ENCODE results near the gene SMIM20.

SMIM20 gene

DNA sequence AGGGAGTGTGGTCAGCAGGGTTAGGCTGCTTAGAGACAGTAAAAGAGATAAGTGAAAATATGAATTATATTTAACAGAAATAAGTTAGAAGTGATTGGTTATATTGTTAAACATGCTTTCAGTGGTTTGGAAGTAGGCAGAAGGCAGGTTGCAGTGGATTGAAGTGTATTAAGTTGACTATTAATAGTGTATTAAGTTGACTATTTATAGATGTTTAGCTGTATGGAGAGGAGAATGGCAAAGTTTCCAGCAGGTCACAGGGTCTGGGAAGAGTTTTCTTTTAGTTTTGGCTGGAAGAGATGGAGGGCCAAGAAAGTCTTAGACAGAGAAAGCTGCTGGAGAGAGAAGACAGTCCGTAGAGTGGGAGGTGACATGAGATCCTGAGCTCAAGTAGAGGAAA is 7.9 kb downstream of the SMIM20 start:
- H3K27ac ChIP-seq: no peak overlapping the region
- no peak for TF ChIP-seq CTCF (conservative IDR thresholded peaks at IDR 0.05)

DNA sequence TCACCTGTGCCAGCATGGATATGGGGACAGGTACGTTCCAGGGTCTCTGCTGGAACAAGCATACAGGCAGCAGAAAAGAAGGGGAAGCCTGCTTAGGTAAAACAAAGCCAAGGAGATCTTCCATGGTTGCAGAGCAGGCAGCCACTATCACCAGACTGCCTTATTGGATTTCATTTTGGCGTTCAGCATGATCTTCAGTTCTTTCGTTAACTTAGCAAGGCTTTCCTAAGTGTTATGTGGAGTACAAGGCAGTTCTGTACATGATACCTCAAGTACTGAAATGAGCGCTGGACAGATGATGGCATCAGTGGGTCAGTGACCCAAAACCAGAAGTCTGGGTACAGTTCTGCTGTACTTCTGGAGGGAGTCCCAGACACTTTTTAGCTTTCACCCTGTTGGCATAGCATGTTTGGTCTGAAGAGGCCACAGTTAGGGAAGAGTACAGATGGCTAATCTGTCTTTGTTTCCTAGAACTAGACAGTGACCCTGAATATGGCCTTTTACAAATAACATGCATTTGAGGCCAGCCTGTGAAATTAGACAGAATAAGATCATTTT is 8.9 kb downstream of the SMIM20 start:
- no peak for TF ChIP-seq CTCF (conservative IDR thresholded peaks at IDR 0.05)
- H3K27ac ChIP-seq: no peak overlapping the region

DNA sequence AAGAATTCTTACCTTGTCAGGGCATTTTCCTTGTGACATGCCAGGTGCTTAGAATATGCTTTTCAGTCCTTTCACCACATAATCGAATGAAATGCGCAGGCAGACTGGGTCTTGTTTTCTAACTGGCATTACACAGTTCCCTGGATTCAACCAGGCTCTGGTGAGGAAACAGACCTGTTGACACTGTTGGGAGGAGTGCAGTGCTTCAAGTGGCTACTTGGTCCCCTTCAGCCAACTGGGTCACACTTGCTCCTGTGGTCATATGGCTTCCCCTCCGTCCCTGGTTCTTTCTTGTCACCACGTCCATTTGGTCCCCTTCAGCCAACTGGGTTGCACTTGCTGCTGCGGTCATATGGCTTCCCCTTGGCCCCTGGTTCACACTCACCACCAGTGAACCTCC is 9.7 kb downstream of the SMIM20 start:
- no peak for TF ChIP-seq CTCF (conservative IDR thresholded peaks at IDR 0.05)
- no peak overlapping the region for H3K27ac ChIP-seq

DNA sequence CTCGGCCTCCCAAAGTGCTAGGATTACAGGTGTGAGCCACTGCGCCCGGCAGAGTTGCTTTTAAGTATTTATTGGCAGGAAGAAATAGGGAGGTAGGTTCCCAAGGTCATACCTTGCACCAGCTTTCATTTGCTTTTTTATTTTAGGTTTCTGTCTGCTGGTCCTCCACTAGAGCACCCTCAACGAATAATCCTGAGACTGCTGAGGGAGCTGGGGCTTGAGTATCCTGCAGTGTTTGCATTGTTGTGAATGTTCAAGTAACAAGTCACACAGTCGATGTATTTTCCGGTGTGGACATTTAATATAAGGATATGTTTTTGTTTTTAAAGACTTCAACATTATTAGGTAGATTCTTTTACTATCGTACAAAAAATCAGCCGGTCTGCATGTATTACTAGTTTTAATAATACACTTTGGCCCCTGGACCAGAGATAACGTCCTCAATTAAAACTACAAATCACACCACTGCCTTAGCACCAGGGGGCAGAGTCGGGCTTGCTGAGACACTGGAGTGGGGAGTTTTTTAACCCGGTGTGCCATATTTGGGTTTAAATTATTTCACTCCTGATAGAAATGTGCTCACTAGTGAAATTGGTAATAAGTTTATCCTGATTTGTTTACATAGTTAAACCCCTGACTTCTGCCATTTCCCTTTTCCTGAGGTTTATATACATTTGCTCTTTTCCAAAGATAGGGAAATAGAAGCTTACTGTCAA is 11.6 kb downstream of the SMIM20 start:
- peak; percentile 70 for TF ChIP-seq CTCF (conservative IDR thresholded peaks at IDR 0.05)
- H3K27ac ChIP-seq: no peak overlapping the region

DNA sequence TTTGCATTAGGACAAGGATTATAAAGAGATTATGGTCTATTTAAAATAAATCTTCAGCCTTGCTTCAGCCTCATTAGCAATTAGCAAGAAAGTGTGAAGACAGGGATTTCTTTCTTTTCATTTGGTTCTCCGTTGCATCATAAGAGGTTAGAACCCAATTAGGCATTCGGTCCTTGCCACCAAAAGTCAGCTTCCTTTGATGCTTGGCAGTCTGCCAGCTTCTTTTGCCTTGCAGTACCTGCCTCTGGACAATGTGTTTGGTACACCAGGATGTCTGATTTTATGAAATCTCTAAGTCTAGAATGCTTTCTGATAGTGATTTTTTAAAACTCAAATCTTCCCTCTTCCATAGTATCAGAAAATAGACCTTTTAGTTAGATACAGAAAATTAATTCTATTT is 12.4 kb downstream of the SMIM20 start:
- H3K27ac ChIP-seq: no peak overlapping the region
- no peak for TF ChIP-seq CTCF (conservative IDR thresholded peaks at IDR 0.05)

DNA sequence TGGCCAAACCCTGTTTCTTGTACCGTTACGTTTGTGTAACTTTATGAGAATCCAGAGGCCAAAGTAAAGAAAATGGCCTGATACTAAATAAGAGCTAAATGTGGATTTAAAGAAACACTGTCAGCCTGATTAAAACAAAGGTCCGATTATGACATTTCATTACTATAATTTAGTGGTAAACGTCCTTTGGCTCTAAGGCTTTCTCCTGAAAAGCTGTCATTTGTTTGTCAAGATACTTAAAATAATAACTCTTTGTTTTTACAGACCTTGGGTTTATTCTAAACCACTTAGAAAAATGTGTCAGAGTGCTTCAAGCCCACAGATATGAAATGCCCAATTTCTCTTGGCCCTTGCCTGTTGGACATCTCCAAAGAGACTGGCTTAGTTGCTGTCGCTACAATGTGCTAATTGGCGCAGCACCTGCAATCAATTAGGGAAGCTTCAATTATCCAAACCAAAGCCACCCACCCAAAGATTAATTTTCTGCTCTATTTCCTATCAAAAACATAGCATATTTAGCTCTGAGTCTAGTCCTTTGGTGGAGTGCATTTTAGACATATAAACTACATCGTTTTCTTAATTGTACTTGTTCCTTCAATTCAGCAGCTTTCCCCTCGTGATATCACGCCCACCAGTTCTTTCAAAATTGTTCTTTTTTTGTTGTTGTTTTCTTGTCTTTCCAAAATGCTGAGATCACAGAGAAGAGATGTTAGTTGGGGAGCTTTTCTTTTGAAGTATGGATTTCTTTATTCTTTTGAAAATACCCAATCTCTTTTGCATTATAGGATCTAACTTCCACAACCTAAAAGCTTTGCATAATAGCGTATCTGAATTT is 13.6 kb downstream of the SMIM20 start:
- TF ChIP-seq CTCF (conservative IDR thresholded peaks at IDR 0.05): no peak
- no peak overlapping the region; the same call in 1 of the 2 replicates for H3K27ac ChIP-seq

Measured in VCaP (cell line).